Measurements from ENCODE around the gene TRMT1. TPM values are rescaled to one million over a fixed set of nuclear protein-coding genes. Genes with fewer than 3 reads are reported as not detected.

TRMT1 gene
- total and polyA plus RNA-seq, 2 donors (not counting 1 experiment from before 2014, with no cell fraction given): 91.8 to 281 TPM

- Histone ChIP-seq H3K79me2 (ENCODE audit: control insufficient read depth, insufficient read depth, low read length) (no peaks in the 10 kb centered on the region), H3K9me3 (ENCODE audit: control extremely low read depth in 1 of 3, control insufficient read depth in 2 of 3, insufficient read depth in 1 of 3, low read length in 2 of 3) (no peaks in the 10 kb centered on the region), H3K4me2 (replicated peaks; ENCODE audit: low read depth, low read length, poor library complexity, severe bottlenecking) (no peak overlapping the region), H4K20me1 (ENCODE audit: control insufficient read depth, insufficient read depth, low read length, poor library complexity, severe bottlenecking) (no peaks in the 10 kb centered on the region), H2AFZ (ENCODE audit: insufficient read depth, low read depth, low read length, poor library complexity, severe bottlenecking) (no peak overlapping the region), H3K4me1 (ENCODE audit: control insufficient read depth in 2 of 2, insufficient read depth in 2 of 2, low read length in 2 of 2) (no peaks in the 10 kb centered on the region), H3K27ac (ENCODE audit: low read length in 2 of 2) (no peak overlapping the region), H3K9ac (ENCODE audit: low read length) (no peak overlapping the region), H3K36me3 (replicated peaks in 1 of 2; ENCODE audit: control extremely low read depth in 1 of 2, control insufficient read depth in 1 of 2, extremely low read depth in 1 of 2, insufficient read depth in 2 of 2, low read length in 1 of 2) (no peaks in the 10 kb centered on the region), H3K4me3 (ENCODE audit: control extremely low read depth in 1 of 5, extremely low read depth in 1 of 5, insufficient read depth in 1 of 5, low read depth in 2 of 5, low read length in 4 of 5) (no peak overlapping the region), H3K27me3 (replicated peaks in 1 of 4; ENCODE audit: control extremely low read depth in 1 of 4, control insufficient read depth in 3 of 4, insufficient read depth in 4 of 4, low read length in 3 of 4) (no peaks in the 10 kb centered on the region)
- WGBS (ENCODE audit: insufficient coverage): 59% methylated on average over 16 of the region's 16 CpGs
- no peak overlapping the region for H3K4me3 Mint-ChIP-seq
- ATAC-seq (ENCODE audit: low read depth) (no peak), DNase-seq (no peak)
- CTCF ChIA-PET: interaction anchor here (0.6 to 2.0 kb wide), 2 partner anchors 23 to 103 kb away, joined by 3 to 12 read pairs; no protein-coding TSS in a partner anchor
- POLR2A ChIA-PET: no interaction called here
- TF ChIP-seq CTCF (IDR thresholded peaks at IDR 0.05): no peak
- TF ChIP-seq EZH2 (IDR thresholded peaks at IDR 0.05; ENCODE audit: borderline replicate concordance, insufficient read depth, low read depth, low read length, poor library complexity, severe bottlenecking): no peak
- H3K27me3 Mint-ChIP-seq: peaks cover 6% of the 10 kb centered on the region
- H3K9me3 Mint-ChIP-seq (ENCODE audit: insufficient read depth): no peaks in the 10 kb centered on the region
- H3K4me1 Mint-ChIP-seq: no peaks in the 10 kb centered on the region
- intact Hi-C loops (cut with micrococcal nuclease): no loop called here
- H3K27ac Mint-ChIP-seq: no peak overlapping the region
Measured at GRCh38 chr19:13079542-13079986, 37.0 kb downstream of the TRMT1 start.

GRCh38 chr19:13078897-13079541, 37.5 kb downstream of the TRMT1 start:
- H3K27ac Mint-ChIP-seq: no peak overlapping the region
- H3K9ac ChIP-seq (ENCODE audit: low read length): no peak overlapping the region
- intact Hi-C loops (cut with micrococcal nuclease): no loop called here
- H3K4me1 ChIP-seq (ENCODE audit: control insufficient read depth in 2 of 2, insufficient read depth in 2 of 2, low read length in 2 of 2): no peaks in the 10 kb centered on the region
- H3K9me3 Mint-ChIP-seq (ENCODE audit: insufficient read depth): no peaks in the 10 kb centered on the region
- no peaks in the 10 kb centered on the region for H4K20me1 ChIP-seq (ENCODE audit: control insufficient read depth, insufficient read depth, low read length, poor library complexity, severe bottlenecking)
- no peak overlapping the region for H2AFZ ChIP-seq (ENCODE audit: insufficient read depth, low read depth, low read length, poor library complexity, severe bottlenecking)
- ATAC-seq (ENCODE audit: low read depth) (no peak), DNase-seq (no peak)
- H3K4me3 ChIP-seq (ENCODE audit: control extremely low read depth in 1 of 5, extremely low read depth in 1 of 5, insufficient read depth in 1 of 5, low read depth in 2 of 5, low read length in 4 of 5): no peak overlapping the region
- ChIA-PET POLR2A (no interaction called here), CTCF (interaction anchor here (0.6 to 2.0 kb wide), 3 partner anchors 18 to 102 kb away, joined by 3 to 12 read pairs (median 6); no protein-coding TSS in a partner anchor)
- 67% methylated on average over 11 of the region's 12 CpGs for WGBS (ENCODE audit: insufficient coverage)
- H3K27me3 Mint-ChIP-seq: peaks cover 3% of the 10 kb centered on the region
- H3K27me3 ChIP-seq (replicated peaks in 1 of 4; ENCODE audit: control extremely low read depth in 1 of 4, control insufficient read depth in 3 of 4, insufficient read depth in 4 of 4, low read length in 3 of 4): no peaks in the 10 kb centered on the region
- H3K36me3 ChIP-seq (replicated peaks in 1 of 2; ENCODE audit: control extremely low read depth in 1 of 2, control insufficient read depth in 1 of 2, extremely low read depth in 1 of 2, insufficient read depth in 2 of 2, low read length in 1 of 2): no peaks in the 10 kb centered on the region
- no peaks in the 10 kb centered on the region for H3K4me1 Mint-ChIP-seq
- H3K4me3 Mint-ChIP-seq: no peak overlapping the region
- no peak overlapping the region for H3K27ac ChIP-seq (ENCODE audit: low read length in 2 of 2)
- H3K4me2 ChIP-seq (replicated peaks; ENCODE audit: low read depth, low read length, poor library complexity, severe bottlenecking): no peak overlapping the region
- H3K9me3 ChIP-seq (ENCODE audit: control extremely low read depth in 1 of 3, control insufficient read depth in 2 of 3, insufficient read depth in 1 of 3, low read length in 2 of 3): no peaks in the 10 kb centered on the region
- TF ChIP-seq EZH2 (IDR thresholded peaks at IDR 0.05; ENCODE audit: borderline replicate concordance, insufficient read depth, low read depth, low read length, poor library complexity, severe bottlenecking) (no peak), CTCF (IDR thresholded peaks at IDR 0.05) (no peak)
- no peaks in the 10 kb centered on the region for H3K79me2 ChIP-seq (ENCODE audit: control insufficient read depth, insufficient read depth, low read length)

Data from B cell (primary cell).